ENCODE data around the gene GPANK1. TPM values are rescaled to one million over a fixed set of nuclear protein-coding genes. Genes with fewer than 3 reads are reported as not detected.

GPANK1 gene
- total and polyA plus RNA-seq, 9 of the 15 experiments (the other 6 are each of a cell fraction or from before 2014, with no cell fraction given) = 32.2 to 111 (median 46.3) TPM

- TF ChIP-seq HMGXB4 (CRISPR knock-in tag; IDR thresholded peaks at IDR 0.05) (no peak), SP1 (CRISPR knock-in tag; IDR thresholded peaks at IDR 0.05) (no peak; the same call in 1 of the 2 replicates), KAT7 (CRISPR knock-in tag; IDR thresholded peaks at IDR 0.05; ENCODE audit: borderline replicate concordance) (peak; percentile 94), HDAC3 (IDR thresholded peaks at IDR 0.05; ENCODE audit: borderline replicate concordance, partially characterized antibody) (no peak), ZNF23 (CRISPR knock-in tag; IDR thresholded peaks at IDR 0.05) (no peak), NCOA1 (IDR thresholded peaks at IDR 0.05; ENCODE audit: low read depth) (peak; percentile 89), ZNF318 (IDR thresholded peaks at IDR 0.05; ENCODE audit: borderline replicate concordance in 1 of 2, low read depth in 1 of 2) (peak in 1 of 2 experiments; percentile 31; a peak in 1 of 4 replicates), ZBTB1 (CRISPR knock-in tag; IDR thresholded peaks at IDR 0.05; ENCODE audit: borderline replicate concordance, low read depth) (no peak), THRB (CRISPR knock-in tag; conservative IDR thresholded peaks at IDR 0.05) (peak; percentile 91), BRD9 (IDR thresholded peaks at IDR 0.05; ENCODE audit: low read depth, partially characterized antibody) (peak; percentile 95), HEY1 (CRISPR knock-in tag; IDR thresholded peaks at IDR 0.05; ENCODE audit: borderline replicate concordance) (0 out of 2 replicates have a peak, but pooled peaks have one; percentile 26)
- TF ChIP-seq, protein P1, sequence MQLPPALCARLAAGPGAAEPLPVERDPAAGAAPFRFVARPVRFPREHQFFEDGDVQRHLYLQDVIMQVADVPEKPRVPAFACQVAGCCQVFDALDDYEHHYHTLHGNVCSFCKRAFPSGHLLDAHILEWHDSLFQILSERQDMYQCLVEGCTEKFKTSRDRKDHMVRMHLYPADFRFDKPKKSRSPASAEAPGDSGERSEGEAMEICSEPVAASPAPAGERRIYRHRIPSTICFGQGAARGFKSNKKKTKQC (CRISPR knock-in tag; IDR thresholded peaks at IDR 0.05) = no peak
Observed at GRCh38 chr6:31690231-31691077, 25.7 kb upstream of the GPANK1 start (continued).
